GM21526 (cell line): ENCODE results near the gene FFAR4.
"Not testable (repeated sequence)": the region's sequence is repeated elsewhere in the genome, so short reads cannot be mapped to it uniquely, and the experiment has no call there.

Source experiments
- ATAC-seq: cut with Tn5 transposase; IDR thresholded peaks from one replicate; pipeline ENCODE4 v1.9.1; 2021; ENCODE audit warnings: moderate library complexity; ENCODE audit not compliant: unreplicated experiment, low FRiP score

The FFAR4 gene

GRCh38 chr10:93566435-93567276 lies at the start of gene FFAR4:
Gene FFAR4, plus strand, starts transcription at chr10:93566665. Its CDS starts 56 bp downstream, at chr10:93566721.
- no peak for ATAC-seq

- ATAC-seq = no peak
These were observed 47.9 kb upstream of the FFAR4 start for GRCh38 chr10:93518531-93518930.

DNA sequence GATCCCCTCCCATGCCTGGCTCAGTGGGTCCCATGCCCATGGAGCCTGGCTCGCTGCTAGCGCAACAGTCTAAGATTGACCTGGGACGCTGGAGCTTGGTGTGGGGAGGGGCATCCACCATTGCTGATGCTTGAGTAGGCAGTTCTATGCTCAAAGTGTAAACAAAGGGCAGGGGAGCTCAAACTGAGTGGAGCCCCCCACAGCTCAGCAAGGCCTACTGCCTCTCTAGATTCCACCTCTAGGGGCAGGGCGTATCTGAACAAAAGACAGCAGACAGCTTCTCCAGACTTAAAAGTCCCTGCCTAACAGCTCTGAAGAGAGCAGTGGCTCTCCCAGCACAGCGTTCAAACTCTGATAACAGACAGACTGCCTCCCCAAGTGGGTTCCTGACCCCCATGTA lies 31.2 kb upstream of the FFAR4 start:
- no peak for ATAC-seq

GRCh38 chr10:93540871-93541270 lies 25.6 kb upstream of the FFAR4 start:
- ATAC-seq = not testable (repeated sequence)

GRCh38 chr10:93541402-93542357 lies 24.8 kb upstream of the FFAR4 start:
- no peak for ATAC-seq

GRCh38 chr10:93542358-93542791 lies 24.1 kb upstream of the FFAR4 start:
- ATAC-seq = no peak

- not testable (repeated sequence) for ATAC-seq
These were observed 19.5 kb upstream of the FFAR4 start for GRCh38 chr10:93546995-93547394.

GRCh38 chr10:93547522-93547921 lies 18.9 kb upstream of the FFAR4 start:
- no peak for ATAC-seq

- no peak for ATAC-seq
These were observed 17.9 kb upstream of the FFAR4 start for GRCh38 chr10:93548376-93549071.

DNA sequence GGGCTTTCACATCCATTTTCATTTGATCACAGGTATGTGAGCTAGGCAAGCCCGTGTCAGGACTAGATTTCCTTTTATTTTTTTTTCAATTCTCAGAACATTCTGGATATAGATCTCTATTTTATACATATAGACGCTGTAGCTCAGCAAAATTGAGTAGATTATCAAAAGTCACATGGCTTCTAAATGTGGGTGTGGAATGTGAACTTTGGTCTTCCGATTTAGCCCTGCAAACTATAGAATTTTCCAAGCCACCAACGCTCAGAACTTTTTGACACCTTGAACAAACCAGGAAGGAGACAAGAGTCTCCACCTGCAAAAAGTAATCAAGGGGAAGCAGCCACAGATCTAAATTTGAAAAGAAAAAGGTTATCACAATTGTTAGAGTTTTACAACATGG lies 15.9 kb upstream of the FFAR4 start:
- ATAC-seq = no peak

- ATAC-seq = no peak
These were observed 13.7 kb upstream of the FFAR4 start for GRCh38 chr10:93552780-93553179.

- ATAC-seq = no peak
These were observed 12.8 kb upstream of the FFAR4 start for GRCh38 chr10:93553482-93554315.

DNA sequence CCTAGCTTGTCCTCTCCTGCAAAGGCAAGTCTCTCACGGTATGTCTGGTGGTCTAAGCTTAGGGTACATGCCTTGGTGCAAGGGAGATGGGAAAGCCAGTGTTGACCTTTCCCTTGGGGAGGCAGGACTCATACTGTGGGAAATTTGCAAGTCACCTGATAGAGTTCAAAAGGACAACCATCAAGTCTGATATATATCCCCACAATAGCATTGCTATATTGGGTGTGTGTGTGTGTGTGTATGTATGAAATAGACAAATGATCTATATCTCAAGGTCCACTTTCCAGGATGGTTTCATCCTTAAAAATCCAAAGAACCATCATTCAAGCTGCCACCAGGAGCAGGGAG lies 12.2 kb upstream of the FFAR4 start:
- no peak for ATAC-seq

DNA sequence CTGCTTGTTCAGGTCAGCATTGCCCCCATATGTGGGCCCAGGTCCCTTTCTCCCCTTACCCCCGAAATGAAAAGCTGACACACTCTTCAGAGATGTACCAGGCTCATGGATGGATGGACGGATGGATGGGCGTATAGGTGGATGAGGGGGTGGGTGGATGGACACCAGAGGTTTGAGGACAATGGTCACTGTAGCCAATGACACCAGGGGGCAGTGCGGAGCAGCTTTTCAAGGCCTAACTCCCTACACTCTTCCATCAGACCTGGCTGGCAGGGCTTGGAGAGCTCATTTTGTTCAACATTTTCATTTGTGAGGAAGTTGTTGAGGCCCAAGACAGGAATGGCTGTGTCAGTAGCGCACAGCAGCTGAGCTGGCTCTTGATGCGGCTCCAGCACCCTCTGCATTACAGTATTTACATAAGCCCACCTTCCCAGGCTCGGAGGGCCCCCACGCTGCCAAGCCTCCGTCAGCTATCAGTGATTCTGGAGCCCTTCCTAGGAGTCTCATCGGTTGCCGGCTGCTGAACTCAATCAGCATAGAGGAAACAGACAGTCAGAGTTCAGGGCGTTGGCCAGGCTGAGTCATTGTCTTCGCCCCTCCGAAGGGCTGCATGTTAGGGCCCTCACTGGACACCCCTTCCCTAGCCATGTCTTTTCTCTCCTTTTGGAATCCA lies 11.6 kb upstream of the FFAR4 start:
- no peak for ATAC-seq

DNA sequence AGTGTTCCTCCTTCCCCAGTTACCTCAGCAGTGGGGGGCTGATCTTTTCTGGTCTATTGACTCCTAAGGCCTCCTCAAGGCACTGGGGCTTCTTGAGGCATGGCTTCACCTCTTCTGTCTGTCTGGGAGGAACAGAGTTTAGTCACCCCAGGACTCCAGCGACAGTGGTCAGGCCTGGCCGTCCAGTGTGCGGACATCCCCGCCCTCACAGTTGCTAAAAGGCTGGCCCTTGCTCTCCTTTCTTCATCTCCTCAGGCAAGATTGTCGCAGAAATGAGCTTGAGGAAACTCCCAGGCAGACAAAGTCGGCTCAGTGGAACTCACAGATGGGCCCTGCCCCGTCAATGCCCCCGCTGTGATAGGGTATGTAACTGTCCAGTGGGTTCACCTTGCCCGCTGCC lies 7.0 kb upstream of the FFAR4 start:
- ATAC-seq = no peak

DNA sequence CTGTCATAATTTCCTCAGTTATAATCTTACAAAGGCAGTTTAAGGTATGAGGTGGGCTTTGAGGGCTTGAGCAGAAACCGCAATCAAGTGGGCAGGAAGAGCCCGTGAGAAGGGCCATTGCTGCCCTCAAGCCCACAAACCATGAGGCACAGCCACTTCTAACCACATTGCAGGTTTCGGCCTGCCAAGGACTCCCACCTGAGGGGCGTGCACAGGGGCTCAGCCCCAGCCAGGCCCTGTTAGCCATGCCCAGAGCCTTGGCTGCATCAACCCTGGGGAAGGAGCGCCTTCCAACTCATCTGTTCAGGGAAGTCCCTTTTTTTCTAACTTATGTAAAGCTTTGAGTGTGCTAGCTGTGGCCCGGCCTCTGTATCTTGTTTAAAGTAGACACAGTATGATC lies 5.9 kb upstream of the FFAR4 start:
- no peak for ATAC-seq

DNA sequence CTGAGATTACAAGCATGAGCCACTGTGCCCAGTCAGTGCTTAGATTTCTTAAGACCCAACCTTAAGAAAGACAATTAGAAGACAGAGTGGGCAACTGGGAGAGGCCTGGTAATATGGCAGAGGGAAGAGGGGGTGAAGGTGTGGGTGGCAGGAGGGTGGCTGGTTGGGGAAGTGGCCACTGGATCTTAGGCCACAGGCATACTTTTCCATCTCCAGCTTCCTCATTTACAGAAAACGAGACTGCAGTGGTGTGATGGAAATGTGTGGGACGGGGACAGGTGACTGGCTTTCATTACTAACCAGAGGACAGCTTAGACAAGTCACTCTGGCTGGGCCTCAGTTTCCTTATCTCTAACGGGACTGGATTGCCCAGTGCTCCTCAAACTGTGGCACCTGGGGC lies 1.0 kb upstream of the FFAR4 start:
- no peak for ATAC-seq

DNA sequence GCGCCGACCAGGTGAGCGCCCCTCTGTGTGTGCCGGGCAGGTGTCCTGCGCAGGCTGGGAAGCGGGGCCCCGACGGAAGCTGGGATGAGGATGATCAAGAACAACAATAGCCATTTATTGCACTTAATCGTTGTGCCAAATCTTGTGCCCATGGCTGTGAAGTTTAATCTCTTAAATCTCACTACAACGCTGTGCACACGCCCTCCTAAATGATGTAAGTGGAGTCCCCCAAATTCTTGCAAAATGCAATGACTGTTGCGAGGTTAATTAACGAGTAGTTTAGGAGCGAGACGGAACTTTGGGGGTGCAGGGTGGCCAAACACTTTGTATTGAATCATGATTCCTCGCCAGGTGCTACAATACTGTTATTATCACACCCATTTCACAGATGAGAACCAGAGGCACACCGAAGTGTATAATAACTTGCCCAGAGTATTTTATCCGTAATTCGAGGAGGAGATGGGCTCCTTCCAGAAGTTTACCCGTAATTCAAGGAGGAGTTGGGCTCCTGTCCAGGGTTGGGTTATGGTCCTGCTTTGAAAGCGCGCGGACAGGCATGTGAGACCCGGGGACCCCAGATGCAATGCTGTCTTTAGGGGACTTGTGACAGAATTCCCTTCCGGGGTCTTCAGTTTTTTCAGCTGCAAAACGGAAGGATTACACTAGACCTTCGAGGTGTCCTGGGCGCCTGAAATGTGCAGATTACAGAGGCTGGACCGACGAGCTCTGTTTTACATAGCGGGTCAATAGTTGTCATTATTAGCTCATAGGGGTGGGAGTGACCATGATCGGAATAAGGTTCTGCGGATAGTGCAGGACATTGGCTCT lies 1.0 kb downstream of the FFAR4 start:
- ATAC-seq = no peak

DNA sequence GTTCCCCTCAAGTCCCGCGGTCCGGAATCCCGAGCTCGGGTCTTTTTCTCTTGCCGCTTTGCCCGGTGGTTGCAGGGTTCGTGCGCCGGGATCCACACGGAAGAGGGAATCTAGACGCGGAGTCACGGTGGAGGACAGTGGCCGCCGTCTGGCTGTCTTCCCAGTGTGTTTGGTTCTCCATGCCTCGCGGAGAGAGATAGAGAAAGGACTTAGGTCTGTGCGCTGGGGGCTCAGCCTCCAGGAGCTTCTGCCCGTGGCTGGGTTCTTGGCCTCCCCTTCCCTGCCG lies 1.6 kb downstream of the FFAR4 start:
- no peak for ATAC-seq
